Memory B cell (primary cell): Measurements from ENCODE around the gene TYMS.
A peak's percentile ranks its signal among the peaks of the same experiment; 100 is the strongest.

Experiments used
- ATAC-seq: fragments of 150-1000 bp; cut with Tn5 transposase; 2 replicates; pipeline ENCODE4 v1.10.0; 2021; ENCODE audit warnings: low read depth, mild to moderate bottlenecking, moderate library complexity
- DNase-seq, 2 donors: peaks; one replicate each; pipeline ENCODE4 v3.0.0; 2022; ENCODE audit warnings: low spot score in 2 of 2
- H3K27ac Mint-ChIP-seq: one replicate; pipeline ENCODE4 v1.8.0; 2022; ENCODE audit warnings: mild to moderate bottlenecking, moderate library complexity, mixed read lengths
- H3K27me3 Mint-ChIP-seq: one replicate; pipeline ENCODE4 v1.8.0; 2022; ENCODE audit warnings: mixed read lengths
- H3K36me3 Mint-ChIP-seq: one replicate; pipeline ENCODE4 v1.8.0; 2022; ENCODE audit warnings: mild to moderate bottlenecking, mixed read lengths
- H3K4me1 Mint-ChIP-seq: one replicate; pipeline ENCODE4 v1.8.0; 2022; ENCODE audit warnings: mixed read lengths
- H3K4me3 Mint-ChIP-seq: one replicate; pipeline ENCODE4 v1.8.0; 2022; ENCODE audit warnings: mild to moderate bottlenecking, moderate library complexity, mixed read lengths
- H3K9me3 Mint-ChIP-seq: one replicate; pipeline ENCODE4 v1.8.0; 2022; ENCODE audit warnings: mixed read lengths

The TYMS gene

GRCh38 chr18:693466-694187, 36.2 kb downstream of the TYMS start:
- H3K4me1 Mint-ChIP-seq = peaks cover 2% of the 10 kb centered on the region
- H3K27ac Mint-ChIP-seq = peak overlapping the region; percentile 19
- ATAC-seq (no peak), DNase-seq (no peak)
- no peak overlapping the region for H3K4me3 Mint-ChIP-seq
- peaks cover 6% of the 10 kb centered on the region for H3K36me3 Mint-ChIP-seq
- no peaks in the 10 kb centered on the region for H3K27me3 Mint-ChIP-seq
- H3K9me3 Mint-ChIP-seq = no peaks in the 10 kb centered on the region

GRCh38 chr18:697012-697411, 39.6 kb downstream of the TYMS start:
- no peaks in the 10 kb centered on the region for H3K27me3 Mint-ChIP-seq
- no peak for DNase-seq
- H3K27ac Mint-ChIP-seq = no peak overlapping the region
- H3K36me3 Mint-ChIP-seq = peaks cover 6% of the 10 kb centered on the region
- ATAC-seq = no peak
- peaks cover 2% of the 10 kb centered on the region for H3K4me1 Mint-ChIP-seq
- H3K9me3 Mint-ChIP-seq = no peaks in the 10 kb centered on the region
- no peak overlapping the region for H3K4me3 Mint-ChIP-seq

- no peaks in the 10 kb centered on the region for H3K27me3 Mint-ChIP-seq
- no peaks in the 10 kb centered on the region for H3K9me3 Mint-ChIP-seq
- H3K4me3 Mint-ChIP-seq = no peak overlapping the region
- peaks cover 2% of the 10 kb centered on the region for H3K4me1 Mint-ChIP-seq
- H3K36me3 Mint-ChIP-seq = peaks cover 6% of the 10 kb centered on the region
- no peak for ATAC-seq
- no peak for DNase-seq
- H3K27ac Mint-ChIP-seq = no peak overlapping the region
These were observed 40.3 kb downstream of the TYMS start for GRCh38 chr18:697800-698199.

- ATAC-seq (no peak), DNase-seq (no peak)
These were observed 45.9 kb downstream of the TYMS start for GRCh38 chr18:703213-703967.

GRCh38 chr18:706405-706804, 49.0 kb downstream of the TYMS start:
- H3K9me3 Mint-ChIP-seq = no peaks in the 10 kb centered on the region
- no peak overlapping the region for H3K27ac Mint-ChIP-seq
- peaks cover 6% of the 10 kb centered on the region for H3K36me3 Mint-ChIP-seq
- peaks cover 1% of the 10 kb centered on the region for H3K27me3 Mint-ChIP-seq
- ATAC-seq = no peak
- peaks cover 8% of the 10 kb centered on the region for H3K4me1 Mint-ChIP-seq
- no peak overlapping the region for H3K4me3 Mint-ChIP-seq
- DNase-seq = no peak

More at GRCh38 chr18:703213-703967, 45.9 kb downstream of the TYMS start:
- no peak overlapping the region for H3K27ac Mint-ChIP-seq
- H3K4me1 Mint-ChIP-seq = no peaks in the 10 kb centered on the region
- H3K36me3 Mint-ChIP-seq = no peaks in the 10 kb centered on the region
- H3K9me3 Mint-ChIP-seq = no peaks in the 10 kb centered on the region
- no peak overlapping the region for H3K4me3 Mint-ChIP-seq
- H3K27me3 Mint-ChIP-seq = no peaks in the 10 kb centered on the region

GRCh38 chr18:708096-708495, 50.6 kb downstream of the TYMS start:
- ATAC-seq (no peak), DNase-seq (no peak)
- no peaks in the 10 kb centered on the region for H3K9me3 Mint-ChIP-seq
- H3K4me3 Mint-ChIP-seq = no peak overlapping the region
- H3K36me3 Mint-ChIP-seq = peaks cover 6% of the 10 kb centered on the region
- peaks cover 1% of the 10 kb centered on the region for H3K27me3 Mint-ChIP-seq
- H3K27ac Mint-ChIP-seq = no peak overlapping the region
- H3K4me1 Mint-ChIP-seq = peaks cover 9% of the 10 kb centered on the region

- Mint-ChIP-seq H3K36me3 (peaks cover 6% of the 10 kb centered on the region), H3K27ac (no peak overlapping the region), H3K4me1 (peaks cover 9% of the 10 kb centered on the region), H3K27me3 (peaks cover 1% of the 10 kb centered on the region), H3K9me3 (no peaks in the 10 kb centered on the region), H3K4me3 (no peak overlapping the region)
- no peak for DNase-seq
- ATAC-seq = no peak
These were observed 52.3 kb downstream of the TYMS start for GRCh38 chr18:709771-710170.

- peaks cover 6% of the 10 kb centered on the region for H3K36me3 Mint-ChIP-seq
- H3K4me3 Mint-ChIP-seq = peak overlapping the region; percentile 42
- peak overlapping the region; percentile 94 for H3K27ac Mint-ChIP-seq
These were observed 53.2 kb downstream of the TYMS start for GRCh38 chr18:710418-711300.

GRCh38 chr18:711310-711656, 53.8 kb downstream of the TYMS start:
- H3K36me3 Mint-ChIP-seq = peaks cover 6% of the 10 kb centered on the region
- DNase-seq (peak; percentile 0 to 15), ATAC-seq (no peak)
- peaks cover 1% of the 10 kb centered on the region for H3K27me3 Mint-ChIP-seq
- peak overlapping the region; percentile 77 for H3K4me3 Mint-ChIP-seq
- peaks cover 9% of the 10 kb centered on the region for H3K4me1 Mint-ChIP-seq
- no peaks in the 10 kb centered on the region for H3K9me3 Mint-ChIP-seq
- peak overlapping the region; percentile 94 for H3K27ac Mint-ChIP-seq

More at GRCh38 chr18:710418-711300, 53.2 kb downstream of the TYMS start:
- DNase-seq = no peak
- peaks cover 1% of the 10 kb centered on the region for H3K27me3 Mint-ChIP-seq
- peaks cover 9% of the 10 kb centered on the region for H3K4me1 Mint-ChIP-seq
- ATAC-seq = no peak
- no peaks in the 10 kb centered on the region for H3K9me3 Mint-ChIP-seq

- peak overlapping the region; percentile 94 for H3K27ac Mint-ChIP-seq
- peaks cover 6% of the 10 kb centered on the region for H3K36me3 Mint-ChIP-seq
- peaks cover 1% of the 10 kb centered on the region for H3K27me3 Mint-ChIP-seq
- peak; percentile 79 for ATAC-seq
- H3K4me1 Mint-ChIP-seq = peaks cover 9% of the 10 kb centered on the region
- H3K4me3 Mint-ChIP-seq = peak overlapping the region; percentile 77
- H3K9me3 Mint-ChIP-seq = no peaks in the 10 kb centered on the region
- peak; percentile 20 to 51 for DNase-seq
These were observed 54.4 kb downstream of the TYMS start for GRCh38 chr18:711657-712400.

GRCh38 chr18:712401-713134, 55.1 kb downstream of the TYMS start, which contains the start of gene ENOSF1:
TSS of gene ENOSF1 (minus strand) at chr18:712630. CDS start at chr18:712587, 43 bp downstream.
- H3K36me3 Mint-ChIP-seq = peaks cover 6% of the 10 kb centered on the region
- DNase-seq (peak; percentile 51 to 66), ATAC-seq (peak; percentile 67)
- peaks cover 9% of the 10 kb centered on the region for H3K4me1 Mint-ChIP-seq
- H3K27me3 Mint-ChIP-seq = peaks cover 1% of the 10 kb centered on the region
- peak within 1 kb of the TSS; percentile 94 for H3K27ac Mint-ChIP-seq
- peak within 1 kb of the TSS; percentile 77 for H3K4me3 Mint-ChIP-seq
- no peaks in the 10 kb centered on the region for H3K9me3 Mint-ChIP-seq

- ATAC-seq = no peak
- no peak overlapping the region for H3K4me3 Mint-ChIP-seq
- peaks cover 9% of the 10 kb centered on the region for H3K4me1 Mint-ChIP-seq
- H3K27ac Mint-ChIP-seq = no peak overlapping the region
- DNase-seq = peak in 1 of 2 donors; percentile 0
- peaks cover 6% of the 10 kb centered on the region for H3K36me3 Mint-ChIP-seq
- H3K27me3 Mint-ChIP-seq = peaks cover 1% of the 10 kb centered on the region
- no peaks in the 10 kb centered on the region for H3K9me3 Mint-ChIP-seq
These were observed 55.7 kb downstream of the TYMS start for GRCh38 chr18:713135-713490.

GRCh38 chr18:715626-716025, 58.2 kb downstream of the TYMS start:
- no peak overlapping the region for H3K4me3 Mint-ChIP-seq
- ATAC-seq = no peak
- no peak for DNase-seq
- no peaks in the 10 kb centered on the region for H3K9me3 Mint-ChIP-seq
- peak overlapping the region; percentile 52 for H3K27ac Mint-ChIP-seq
- H3K36me3 Mint-ChIP-seq = no peaks in the 10 kb centered on the region
- H3K4me1 Mint-ChIP-seq = peaks cover 4% of the 10 kb centered on the region
- no peaks in the 10 kb centered on the region for H3K27me3 Mint-ChIP-seq
